Fibroblast of lung (primary cell): Measurements from ENCODE around the gene NT5C3A. TPM values are rescaled to one million over a fixed set of nuclear protein-coding genes. Genes with fewer than 3 reads are reported as not detected.
"Not testable (repeated sequence)": the region's sequence is repeated elsewhere in the genome, so short reads cannot be mapped to it uniquely, and the experiment has no call there.

Source experiments
- DNase-seq, 2 donors: peaks; one replicate each; pipeline versions ENCODE4 v3.0.0 to v3.0.0-alpha.2; 2010; ENCODE audit warnings: low read depth in 2 of 2
- H2AFZ ChIP-seq: 2 replicates; pipeline ENCODE4 v1.5.1; 2012; ENCODE audit warnings: low read length, control low read depth, inconsistent platforms
- H3K27ac ChIP-seq: 2 replicates; pipeline ENCODE4 v1.5.1; 2011; ENCODE audit warnings: low read length, control low read depth; ENCODE audit not compliant: insufficient read depth
- H3K27me3 ChIP-seq: 2 replicates; pipeline ENCODE4 v1.5.1; 2011; ENCODE audit warnings: mild to moderate bottlenecking, low read length; ENCODE audit not compliant: control insufficient read depth, insufficient read depth
- H3K36me3 ChIP-seq: 2 replicates; pipeline ENCODE4 v1.5.1; 2011; ENCODE audit warnings: low read length; ENCODE audit not compliant: control insufficient read depth, insufficient read depth
- H3K4me1 ChIP-seq: 2 replicates; pipeline ENCODE4 v1.5.1; 2011; ENCODE audit warnings: low read length; ENCODE audit not compliant: control insufficient read depth, insufficient read depth; ENCODE audit errors: extremely low read depth
- H3K4me2 ChIP-seq: 2 replicates; pipeline ENCODE4 v1.5.1; 2011; ENCODE audit warnings: low read length, control low read depth; ENCODE audit not compliant: insufficient read depth; ENCODE audit errors: extremely low read depth
- H3K4me3 ChIP-seq, 4 experiments: fragments of 200-600 bp in 1 of 4; sonication (generic) in 1 of 4; replicated peaks in 1 of 4; 2 replicates each; pipeline ENCODE4 v1.5.1; 2011 to 2016; ENCODE audit warnings: low read length in 4 of 4, low read depth in 3 of 4, mild to moderate bottlenecking in 3 of 4, control low read depth in 2 of 4, inconsistent platforms in 1 of 4, mixed read lengths in 1 of 4; ENCODE audit not compliant: insufficient read depth in 1 of 4; ENCODE audit errors: control extremely low read depth in 1 of 4
- H3K79me2 ChIP-seq: 2 replicates; pipeline ENCODE4 v1.5.1; 2012; ENCODE audit warnings: mild to moderate bottlenecking, low read length, inconsistent platforms; ENCODE audit not compliant: control insufficient read depth, insufficient read depth
- H3K9ac ChIP-seq: 2 replicates; pipeline ENCODE4 v1.5.1; 2011; ENCODE audit warnings: mild to moderate bottlenecking, low read length, control low read depth; ENCODE audit not compliant: insufficient read depth
- H3K9me3 ChIP-seq: 2 replicates; pipeline ENCODE4 v1.5.1; 2012; ENCODE audit warnings: low read depth, low read length; ENCODE audit not compliant: control insufficient read depth, insufficient read depth
- H4K20me1 ChIP-seq: 2 replicates; pipeline ENCODE4 v1.5.1; 2011; ENCODE audit warnings: low read length; ENCODE audit not compliant: control insufficient read depth, insufficient read depth; ENCODE audit errors: extremely low read depth
- EZH2 ChIP-seq: IDR thresholded peaks from 2 replicates; pipeline ENCODE4 v1.5.1; 2012; ENCODE audit warnings: low read length, control low read depth, mild to moderate bottlenecking; ENCODE audit errors: missing control alignments
- polyA plus RNA-seq, 2 donors: library from polyadenylated mRNA; depleted of rRNA in 1 of 2; stranded (reverse) in 1 of 2; unstranded in 1 of 2; fragments of >200 nt; gene quantifications; 2 replicates each; pipeline ENCODE4 v1.2.1, GENCODE V29; 2011 to 2012; ENCODE audit warnings: missing spikeins in 1 of 2
- total RNA-seq: library from RNA; depleted of rRNA; stranded (reverse); fragments of >200 nt; gene quantifications from 2 replicates; pipeline ENCODE4 v1.2.1, GENCODE V29; 2014
- TF ChIP-seq, protein P1 (sequence below), 2 donors: IDR thresholded peaks in 1 of 2; conservative IDR thresholded peaks in 1 of 2; 1 replicate in 1 of 2; 2 replicates in 1 of 2; pipeline ENCODE4 v1.5.1; 2011 to 2012; ENCODE audit warnings: low read length in 2 of 2, control low read depth in 1 of 2, inconsistent platforms in 1 of 2, low read depth in 1 of 2, mild to moderate bottlenecking in 1 of 2

The NT5C3A gene
- total and polyA plus RNA-seq, 2 donors (not counting 1 experiment from before 2014, with no cell fraction given), result 17.2 to 25.3 TPM

DNA sequence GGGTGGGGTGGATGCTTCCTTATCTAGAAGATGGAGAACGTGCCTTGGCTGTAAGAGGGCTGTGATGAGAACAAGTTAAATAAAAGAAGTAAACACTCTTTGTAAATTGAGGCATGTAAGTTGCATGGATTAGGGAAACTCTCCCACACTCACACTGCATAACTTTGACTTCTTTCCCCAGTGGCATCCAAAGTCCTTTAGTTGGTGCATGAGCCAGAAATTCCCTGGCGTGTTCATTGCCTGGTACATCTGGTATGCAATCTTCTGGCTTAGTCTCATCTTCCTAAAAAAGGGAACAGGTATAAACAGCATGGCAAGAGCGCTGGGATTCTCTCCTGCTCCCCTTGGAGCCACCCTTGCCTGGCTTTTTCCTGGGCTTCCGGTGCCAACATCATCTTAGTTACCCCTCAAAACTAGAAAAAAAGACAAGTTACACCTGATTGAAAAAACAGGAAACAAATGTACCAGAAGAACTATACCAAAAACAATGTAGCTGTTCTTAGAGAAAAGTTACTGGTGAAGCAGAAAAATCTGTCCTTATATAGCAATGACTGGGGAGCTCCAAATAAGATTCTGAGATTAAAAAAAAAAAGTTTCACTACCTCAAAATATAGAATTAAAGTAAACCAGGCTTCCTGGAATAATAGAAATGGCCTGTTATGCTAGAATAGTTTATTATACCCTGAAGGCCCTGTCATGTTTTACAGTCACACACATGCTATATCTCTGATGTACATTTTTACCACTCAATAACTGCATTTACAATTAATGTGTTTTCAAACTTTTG, 36.8 kb upstream of the NT5C3A start:
- Histone ChIP-seq H3K27me3 (no peaks in the 10 kb centered on the region), H3K4me1 (no peaks in the 10 kb centered on the region), H3K9ac (no peak overlapping the region), H3K79me2 (peaks cover 5% of the 10 kb centered on the region), H3K4me3 (no peak overlapping the region), H3K4me2 (no peak overlapping the region), H3K9me3 (no peaks in the 10 kb centered on the region), H3K36me3 (peaks cover 10% of the 10 kb centered on the region), H3K27ac (no peak overlapping the region), H2AFZ (no peak overlapping the region), H4K20me1 (no peaks in the 10 kb centered on the region)
- TF ChIP-seq EZH2, result no peak
- TF ChIP-seq, protein P1, sequence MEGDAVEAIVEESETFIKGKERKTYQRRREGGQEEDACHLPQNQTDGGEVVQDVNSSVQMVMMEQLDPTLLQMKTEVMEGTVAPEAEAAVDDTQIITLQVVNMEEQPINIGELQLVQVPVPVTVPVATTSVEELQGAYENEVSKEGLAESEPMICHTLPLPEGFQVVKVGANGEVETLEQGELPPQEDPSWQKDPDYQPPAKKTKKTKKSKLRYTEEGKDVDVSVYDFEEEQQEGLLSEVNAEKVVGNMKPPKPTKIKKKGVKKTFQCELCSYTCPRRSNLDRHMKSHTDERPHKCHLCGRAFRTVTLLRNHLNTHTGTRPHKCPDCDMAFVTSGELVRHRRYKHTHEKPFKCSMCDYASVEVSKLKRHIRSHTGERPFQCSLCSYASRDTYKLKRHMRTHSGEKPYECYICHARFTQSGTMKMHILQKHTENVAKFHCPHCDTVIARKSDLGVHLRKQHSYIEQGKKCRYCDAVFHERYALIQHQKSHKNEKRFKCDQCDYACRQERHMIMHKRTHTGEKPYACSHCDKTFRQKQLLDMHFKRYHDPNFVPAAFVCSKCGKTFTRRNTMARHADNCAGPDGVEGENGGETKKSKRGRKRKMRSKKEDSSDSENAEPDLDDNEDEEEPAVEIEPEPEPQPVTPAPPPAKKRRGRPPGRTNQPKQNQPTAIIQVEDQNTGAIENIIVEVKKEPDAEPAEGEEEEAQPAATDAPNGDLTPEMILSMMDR (conservative IDR thresholded peaks at IDR 0.05 in 1 of 2, IDR thresholded peaks at IDR 0.05 in 1 of 2; ENCODE audit: low read depth in 1 of 2, low read length in 2 of 2), result no peak
- no peak for DNase-seq

DNA sequence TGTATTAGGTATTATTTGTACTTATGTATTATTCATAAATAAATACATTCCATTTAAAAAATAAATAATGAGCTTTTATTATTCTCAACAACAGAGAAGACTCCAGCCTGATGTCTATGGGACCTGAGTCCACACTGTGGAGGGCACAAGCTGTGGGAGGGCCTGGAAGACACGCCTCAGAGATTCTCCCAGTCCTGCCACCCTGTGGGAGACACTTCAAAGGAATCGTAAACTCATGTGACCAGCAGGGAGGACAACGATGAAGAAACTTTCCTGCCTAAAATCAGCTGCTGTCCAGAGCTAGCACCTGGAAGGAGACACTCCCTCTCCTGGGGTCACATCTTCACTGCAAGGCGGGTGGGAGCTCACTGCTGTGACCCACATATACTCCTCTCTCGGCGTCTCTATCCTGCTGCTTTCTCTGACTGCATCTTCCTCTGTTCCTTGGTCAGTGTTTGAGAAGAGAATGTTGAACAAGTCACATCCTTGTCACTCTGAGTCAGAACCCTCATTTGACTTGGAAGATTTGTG, 32.2 kb upstream of the NT5C3A start:
- DNase-seq, H4K20me1 ChIP-seq, H3K4me3 ChIP-seq, H3K27me3 ChIP-seq, H3K4me1 ChIP-seq, H3K36me3 ChIP-seq, H3K27ac ChIP-seq, H2AFZ ChIP-seq, H3K9ac ChIP-seq, H3K4me2 ChIP-seq, H3K79me2 ChIP-seq, H3K9me3 ChIP-seq: not testable (repeated sequence)

DNA sequence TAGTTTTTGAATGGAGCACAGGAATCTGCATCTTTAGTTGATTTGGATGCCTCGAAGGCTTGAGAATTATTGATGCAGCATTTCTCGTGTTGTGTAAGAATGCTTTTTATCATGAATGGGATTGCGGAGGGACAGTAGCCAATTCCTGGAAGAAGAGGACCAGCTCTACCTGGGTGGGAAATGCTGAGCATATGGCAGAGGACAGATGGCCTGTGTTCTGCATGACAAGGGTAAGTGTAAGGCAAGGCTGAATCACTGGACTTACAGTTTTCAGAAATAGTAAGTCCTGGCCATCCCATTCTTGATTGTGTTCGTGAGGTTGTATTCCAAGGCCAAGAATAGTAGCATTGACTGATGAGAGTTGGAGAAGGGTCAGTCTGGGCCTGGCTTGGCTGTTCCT, 30.7 kb upstream of the NT5C3A start:
- H3K27ac ChIP-seq, result no peak overlapping the region
- no peaks in the 10 kb centered on the region for H3K79me2 ChIP-seq
- no peak overlapping the region for H3K4me2 ChIP-seq
- H4K20me1 ChIP-seq, result no peaks in the 10 kb centered on the region
- no peak for DNase-seq
- no peak overlapping the region for H2AFZ ChIP-seq
- no peaks in the 10 kb centered on the region for H3K27me3 ChIP-seq
- H3K4me1 ChIP-seq, result no peaks in the 10 kb centered on the region
- H3K36me3 ChIP-seq, result peaks cover 4% of the 10 kb centered on the region
- H3K4me3 ChIP-seq, result no peak overlapping the region
- no peak overlapping the region for H3K9ac ChIP-seq
- TF ChIP-seq EZH2, result no peak
- TF ChIP-seq, protein P1 (conservative IDR thresholded peaks at IDR 0.05 in 1 of 2, IDR thresholded peaks at IDR 0.05 in 1 of 2; ENCODE audit: low read depth in 1 of 2, low read length in 2 of 2), result no peak
- no peaks in the 10 kb centered on the region for H3K9me3 ChIP-seq
